Ectodermal cell (in vitro differentiated cells): ENCODE data around the gene OR2D3. TPM values are rescaled to one million over a fixed set of nuclear protein-coding genes. Genes with fewer than 3 reads are reported as not detected.
"Not testable (repeated sequence)": the region's sequence is repeated elsewhere in the genome, so short reads cannot be mapped to it uniquely, and the experiment has no call there.

Experiments used
- H3K27ac ChIP-seq: 2 replicates; pipeline ENCODE4 v1.7.0; 2013; ENCODE audit warnings: mild to moderate bottlenecking, low read depth, low read length; ENCODE audit not compliant: insufficient read depth, poor library complexity, severe bottlenecking
- H3K27me3 ChIP-seq: 2 replicates; pipeline ENCODE4 v1.7.0; 2013; ENCODE audit warnings: mild to moderate bottlenecking, low read length; ENCODE audit not compliant: insufficient read depth, control insufficient read depth, poor library complexity, severe bottlenecking
- H3K36me3 ChIP-seq: one replicate; pipeline ENCODE4 v1.7.0; 2013; ENCODE audit warnings: low read length; ENCODE audit not compliant: control insufficient read depth, insufficient read depth
- H3K4me1 ChIP-seq: one replicate; pipeline ENCODE4 v1.7.0; 2013; ENCODE audit warnings: low read length; ENCODE audit not compliant: control insufficient read depth, insufficient read depth
- H3K4me3 ChIP-seq: 2 replicates; pipeline ENCODE4 v1.7.0; 2013; ENCODE audit warnings: low read depth, low read length, control low read depth; ENCODE audit not compliant: insufficient read depth
- H3K9me3 ChIP-seq: 2 replicates; pipeline ENCODE4 v1.7.0; 2013; ENCODE audit warnings: mild to moderate bottlenecking, low read length, moderate library complexity; ENCODE audit not compliant: control insufficient read depth
- WGBS, 2 experiments: methylation state at CpG; one replicate each; pipeline ENCODE4 v1.1.7; 2013; ENCODE audit warnings: missing lambda C conversion rate in 2 of 2; 5-methylcytosine and 5-hydroxymethylcytosine counted together
- polyA plus RNA-seq, 4 experiments: library from polyadenylated mRNA; stranded (reverse); fragments of 50-300 nt; gene quantifications; one replicate each; pipeline ENCODE4 v1.2.3, GENCODE V29; 2013

The OR2D3 gene
- not detected for polyA plus RNA-seq (2013, experiment 1 of 4)
- polyA plus RNA-seq (2013, experiment 2 of 4) = not detected
- not detected for polyA plus RNA-seq (2013, experiment 3 of 4)
- polyA plus RNA-seq (2013, experiment 4 of 4) = not detected

- WGBS, 2 experiments = no CpG with 5 or more reads among the region's 1 CpG
- no peaks in the 10 kb centered on the region for H3K36me3 ChIP-seq
- H3K9me3 ChIP-seq = no peaks in the 10 kb centered on the region
- H3K27me3 ChIP-seq = no peaks in the 10 kb centered on the region
- H3K27ac ChIP-seq = no peak within 1 kb of the TSS
- no peak within 1 kb of the TSS for H3K4me3 ChIP-seq
- H3K4me1 ChIP-seq = no peaks in the 10 kb centered on the region
Measured at GRCh38 chr11:6920702-6921101, at the start of gene OR2D3. TSS of gene OR2D3 (plus strand) at chr11:6921002. CDS start at chr11:6921002, 0 bp downstream.

- Histone ChIP-seq H3K4me1 (no peaks in the 10 kb centered on the region), H3K27ac (no peak overlapping the region), H3K27me3 (no peaks in the 10 kb centered on the region), H3K36me3 (no peaks in the 10 kb centered on the region), H3K9me3 (no peaks in the 10 kb centered on the region), H3K4me3 (no peak overlapping the region)
- no CpG with 5 or more reads among the region's 1 CpG for WGBS, 2 experiments
Measured at GRCh38 chr11:6871278-6871677, 49.5 kb upstream of the OR2D3 start.

DNA sequence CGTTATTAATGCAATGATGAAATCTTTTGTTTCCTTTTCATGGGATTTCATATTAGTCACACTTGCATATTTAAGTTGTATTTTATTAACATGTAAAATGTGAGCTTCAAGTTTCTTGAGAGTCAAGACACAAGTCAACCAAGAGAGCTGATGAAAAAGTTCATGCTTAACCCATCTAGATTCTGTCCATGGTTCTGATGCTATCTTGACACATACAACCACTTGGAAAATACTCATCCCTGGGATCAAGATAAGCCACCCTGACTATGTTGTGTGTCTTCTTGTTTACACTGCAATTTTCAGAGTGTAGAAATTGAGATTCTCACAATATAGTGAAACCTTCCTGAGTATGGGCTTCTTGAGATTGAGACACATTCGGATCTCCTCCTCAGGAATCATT, 45.0 kb upstream of the OR2D3 start:
- H3K27me3 ChIP-seq = no peaks in the 10 kb centered on the region
- H3K9me3 ChIP-seq = no peaks in the 10 kb centered on the region
- no peak overlapping the region for H3K27ac ChIP-seq
- H3K36me3 ChIP-seq = no peaks in the 10 kb centered on the region
- no peak overlapping the region for H3K4me3 ChIP-seq
- 93 to 95% methylated on average over 1 to 2 of the region's 2 CpGs for WGBS, 2 experiments
- H3K4me1 ChIP-seq = no peaks in the 10 kb centered on the region

DNA sequence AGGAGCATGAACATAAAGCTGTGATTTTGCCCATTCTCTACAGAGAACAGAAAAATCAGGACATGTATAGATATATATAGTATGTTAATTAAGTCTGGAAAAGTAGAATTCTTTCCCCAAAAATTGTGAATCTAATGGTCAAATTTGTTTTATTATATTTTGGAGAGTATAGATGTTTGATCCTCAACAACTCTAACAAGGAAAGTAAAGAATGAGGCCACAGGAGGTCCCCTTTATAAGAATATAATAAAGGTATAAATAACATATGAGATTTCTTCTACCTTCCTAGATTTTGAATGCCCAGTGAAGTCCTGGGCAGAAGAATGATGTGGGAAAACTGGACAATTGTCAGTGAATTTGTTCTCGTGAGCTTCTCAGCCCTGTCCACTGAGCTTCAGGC, 44.5 kb upstream of the OR2D3 start, which contains the start of gene OR10A4:
Gene OR10A4 (plus strand): TSS at position 301 of the 400 bp plus-strand sequence. CDS start 23 bp downstream, at position 324.
- Histone ChIP-seq H3K4me1 (no peaks in the 10 kb centered on the region), H3K27me3 (no peaks in the 10 kb centered on the region), H3K36me3 (no peaks in the 10 kb centered on the region), H3K27ac (no peak within 1 kb of the TSS), H3K9me3 (no peaks in the 10 kb centered on the region), H3K4me3 (no peak within 1 kb of the TSS)
- 93% methylated on average over 1 of the region's 1 CpG for WGBS, 2 experiments

DNA sequence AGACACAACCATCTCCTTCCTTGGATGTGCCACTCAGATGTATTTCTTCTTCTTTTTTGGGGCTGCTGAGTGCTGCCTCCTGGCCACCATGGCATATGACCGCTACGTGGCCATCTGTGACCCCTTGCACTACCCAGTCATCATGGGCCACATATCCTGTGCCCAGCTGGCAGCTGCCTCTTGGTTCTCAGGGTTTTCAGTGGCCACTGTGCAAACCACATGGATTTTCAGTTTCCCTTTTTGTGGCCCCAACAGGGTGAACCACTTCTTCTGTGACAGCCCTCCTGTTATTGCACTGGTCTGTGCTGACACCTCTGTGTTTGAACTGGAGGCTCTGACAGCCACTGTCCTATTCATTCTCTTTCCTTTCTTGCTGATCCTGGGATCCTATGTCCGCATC, 43.9 kb upstream of the OR2D3 start:
- H3K36me3 ChIP-seq = no peaks in the 10 kb centered on the region
- WGBS, 2 experiments = 94 to 96% methylated on average over 3 of the region's 3 CpGs
- H3K9me3 ChIP-seq = no peaks in the 10 kb centered on the region
- no peaks in the 10 kb centered on the region for H3K27me3 ChIP-seq
- H3K4me3 ChIP-seq = no peak overlapping the region
- H3K4me1 ChIP-seq = no peaks in the 10 kb centered on the region
- no peak overlapping the region for H3K27ac ChIP-seq

- Histone ChIP-seq H3K4me1 (no peaks in the 10 kb centered on the region), H3K36me3 (no peaks in the 10 kb centered on the region), H3K9me3 (no peaks in the 10 kb centered on the region), H3K27me3 (no peaks in the 10 kb centered on the region), H3K27ac (no peak overlapping the region), H3K4me3 (no peak overlapping the region)
Measured at GRCh38 chr11:6882751-6883150, 38.1 kb upstream of the OR2D3 start.

DNA sequence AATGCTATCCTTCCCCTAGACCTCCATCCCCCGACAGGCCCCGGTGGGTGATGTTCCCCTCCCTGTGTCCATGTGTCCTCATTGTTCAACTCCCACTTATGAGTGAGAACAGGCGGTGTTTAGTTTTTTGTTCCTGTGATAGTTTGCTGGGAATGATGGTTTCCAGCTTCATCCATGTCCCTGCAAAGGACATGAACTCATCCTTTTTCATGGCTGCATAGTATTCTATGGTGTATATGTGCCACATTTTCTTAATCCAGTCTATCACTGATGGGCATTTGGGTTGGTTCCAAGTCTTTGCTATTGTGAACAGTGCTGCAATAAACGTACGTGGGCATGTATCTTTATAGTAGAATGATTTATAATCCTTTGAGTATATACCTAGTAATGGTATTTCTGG, 33.1 kb upstream of the OR2D3 start:
- not testable (repeated sequence) for H3K27me3 ChIP-seq, H3K4me1 ChIP-seq, H3K27ac ChIP-seq, H3K4me3 ChIP-seq, H3K36me3 ChIP-seq, H3K9me3 ChIP-seq
- WGBS, 2 experiments = 91 to 93% methylated on average over 4 to 5 of the region's 5 CpGs

- H3K36me3 ChIP-seq = no peaks in the 10 kb centered on the region
- H3K27me3 ChIP-seq = no peaks in the 10 kb centered on the region
- 91% methylated on average over 4 of the region's 4 CpGs for WGBS, 2 experiments
- no peaks in the 10 kb centered on the region for H3K9me3 ChIP-seq
- H3K27ac ChIP-seq = no peak overlapping the region
- no peak overlapping the region for H3K4me3 ChIP-seq
- no peaks in the 10 kb centered on the region for H3K4me1 ChIP-seq
Measured at GRCh38 chr11:6888830-6889229, 32.0 kb upstream of the OR2D3 start.

GRCh38 chr11:6889835-6890234, 31.0 kb upstream of the OR2D3 start:
- Histone ChIP-seq H3K27me3 (no peaks in the 10 kb centered on the region), H3K4me3 (no peak overlapping the region), H3K9me3 (no peaks in the 10 kb centered on the region), H3K36me3 (no peaks in the 10 kb centered on the region), H3K4me1 (no peaks in the 10 kb centered on the region), H3K27ac (no peak overlapping the region)
- 81 to 86% methylated on average over 1 of the region's 1 CpG for WGBS, 2 experiments

- no peaks in the 10 kb centered on the region for H3K9me3 ChIP-seq
- no peaks in the 10 kb centered on the region for H3K27me3 ChIP-seq
- WGBS, 2 experiments = 94 to 100% methylated on average over 2 of the region's 2 CpGs
- no peaks in the 10 kb centered on the region for H3K4me1 ChIP-seq
- no peaks in the 10 kb centered on the region for H3K36me3 ChIP-seq
- H3K4me3 ChIP-seq = no peak within 1 kb of the TSS
- H3K27ac ChIP-seq = no peak within 1 kb of the TSS
Measured at GRCh38 chr11:6892400-6892799, 28.4 kb upstream of the OR2D3 start, which contains the start of gene OR2D2. TSS of gene OR2D2 (minus strand) at chr11:6892500. CDS start at chr11:6892500, 0 bp downstream.

DNA sequence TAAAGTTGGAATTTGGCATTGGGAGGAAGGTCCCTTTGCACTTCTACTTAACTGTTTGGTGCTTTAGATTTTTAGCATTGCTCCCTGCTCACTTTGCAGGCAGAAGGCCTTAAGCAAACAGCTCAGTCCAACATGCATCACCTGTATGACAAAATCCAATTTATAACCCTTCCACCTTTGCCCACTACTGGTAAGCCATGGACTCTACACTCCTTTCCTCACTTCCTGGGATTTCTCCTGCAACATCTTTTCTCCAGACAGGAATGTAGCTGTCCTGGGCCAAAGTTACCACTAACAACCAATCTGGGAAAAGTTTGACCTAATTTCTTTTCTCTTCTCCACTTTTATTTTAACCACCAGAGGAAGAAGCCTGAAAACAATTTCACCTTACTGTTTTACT, 26.7 kb upstream of the OR2D3 start:
- Histone ChIP-seq H3K27ac (no peak overlapping the region), H3K36me3 (no peaks in the 10 kb centered on the region), H3K9me3 (no peaks in the 10 kb centered on the region), H3K4me3 (no peak overlapping the region), H3K4me1 (no peaks in the 10 kb centered on the region), H3K27me3 (no peaks in the 10 kb centered on the region)
